A673 (cell line): ENCODE measurements around the gene MAP4K4. TPM values are rescaled to one million over a fixed set of nuclear protein-coding genes. Genes with fewer than 3 reads are reported as not detected.

ENCODE experiments used
- BruUV-seq: library from RNA; stranded (reverse); fragments of 400-500 nt; replicated peaks from 2 replicates; lab custom pipeline; 2021; lab: Mats Ljungman, UMichigan
- CTCF ChIA-PET: fragments of 300-600 bp; sonication (Branson Sonifier 250); formaldehyde crosslinking; loops from one replicate; lab custom pipeline; 2022; ENCODE audit warnings: antibody characterized with exemption; lab: Charles Lee
- POLR2A ChIA-PET: fragments of 300-600 bp; sonication (Branson Sonifier 250); formaldehyde crosslinking; loops from one replicate; lab custom pipeline; 2022; ENCODE audit warnings: antibody characterized with exemption; ENCODE audit not compliant: low non-redundant PET; lab: Charles Lee
- DNase-seq: peaks from one replicate; pipeline ENCODE4 v3.0.0-alpha.2; 2015; ENCODE audit warnings: low spot score
- H3K27ac ChIP-seq: fragments of 200-600 bp; sonication (generic); 2 replicates; pipeline ENCODE4 v1.5.1; 2016; ENCODE audit warnings: mixed run types, low read depth, mild to moderate bottlenecking, mixed read lengths, antibody characterized with exemption, low read length; ENCODE audit not compliant: poor library complexity, severe bottlenecking
- H3K27me3 ChIP-seq: fragments of 200-600 bp; sonication (generic); replicated peaks from 2 replicates; pipeline ENCODE4 v1.6.1; 2017; ENCODE audit warnings: mixed run types, low read depth, mild to moderate bottlenecking, mixed read lengths, antibody characterized with exemption, low read length; ENCODE audit not compliant: insufficient read depth, poor library complexity
- H3K36me3 ChIP-seq: fragments of 200-600 bp; sonication (generic); 2 replicates; pipeline ENCODE4 v1.6.1; 2016; ENCODE audit warnings: mixed run types, mild to moderate bottlenecking, mixed read lengths, antibody characterized with exemption, low read length; ENCODE audit not compliant: insufficient read depth, poor library complexity, severe bottlenecking
- H3K4me1 ChIP-seq: fragments of 200-600 bp; sonication (generic); 2 replicates; pipeline ENCODE4 v1.6.1; 2017; ENCODE audit warnings: mixed run types, mild to moderate bottlenecking, mixed read lengths, antibody characterized with exemption, low read length; ENCODE audit not compliant: insufficient read depth, poor library complexity, severe bottlenecking
- H3K4me3 ChIP-seq: fragments of 200-600 bp; sonication (generic); 2 replicates; pipeline ENCODE4 v1.5.1; 2016; ENCODE audit warnings: low read depth, mixed run types, mild to moderate bottlenecking, mixed read lengths, low read length; ENCODE audit not compliant: poor library complexity, severe bottlenecking
- H3K9me3 ChIP-seq: fragments of 200-600 bp; sonication (generic); 2 replicates; pipeline ENCODE4 v1.6.1; 2016; ENCODE audit warnings: mixed run types, low read depth, mild to moderate bottlenecking, mixed read lengths, antibody characterized with exemption, low read length; ENCODE audit not compliant: poor library complexity, severe bottlenecking
- CTCF ChIP-seq: fragments of 300-800, 200-600 bp; sonication (generic); conservative IDR thresholded peaks from 2 replicates; pipeline ENCODE4 v1.5.1; 2017; ENCODE audit warnings: low read depth, mild to moderate bottlenecking, antibody characterized with exemption, low read length, moderate library complexity, mixed read lengths
- EZH2 ChIP-seq: fragments of 200-600 bp; sonication (generic); IDR thresholded peaks from 2 replicates; pipeline ENCODE4 v1.6.1; 2017; ENCODE audit warnings: borderline replicate concordance, low read depth, mild to moderate bottlenecking, mixed read lengths, antibody characterized with exemption, low read length; ENCODE audit not compliant: poor library complexity, severe bottlenecking
- intact Hi-C: fragments of 100-400 bp; cut with micrococcal nuclease; formaldehyde crosslinking; loops from one replicate; pipeline ENCODE4 v1.10.0; 2022; ENCODE audit not compliant: unreplicated experiment
- total RNA-seq: library from RNA; stranded (reverse); gene quantifications from 2 replicates; pipeline ENCODE4 v1.2.3, GENCODE V29; 2021

The MAP4K4 gene
- total RNA-seq, 1 experiment from 2014 or later = 157 TPM

GRCh38 chr2:101828257-101828656, 130.8 kb downstream of the MAP4K4 start:
- no peak for DNase-seq
- no peak for TF ChIP-seq EZH2
- TF ChIP-seq CTCF = no peak
- Histone ChIP-seq H3K27me3 (no peaks in the 10 kb centered on the region), H3K9me3 (no peaks in the 10 kb centered on the region), H3K4me1 (no peaks in the 10 kb centered on the region), H3K27ac (no peak overlapping the region), H3K4me3 (no peak overlapping the region), H3K36me3 (peaks cover 40% of the 10 kb centered on the region)
- ChIA-PET POLR2A (no interaction called here), CTCF (no interaction called here)
- no TSS peak for BruUV-seq
- intact Hi-C loops = no loop called here

GRCh38 chr2:101828673-101829334, 131.3 kb downstream of the MAP4K4 start:
- Histone ChIP-seq H3K4me3 (no peak overlapping the region), H3K36me3 (peaks cover 40% of the 10 kb centered on the region), H3K27me3 (no peaks in the 10 kb centered on the region), H3K4me1 (no peaks in the 10 kb centered on the region), H3K9me3 (no peaks in the 10 kb centered on the region), H3K27ac (no peak overlapping the region)
- no peak for TF ChIP-seq CTCF
- no peak for TF ChIP-seq EZH2
- ChIA-PET POLR2A (no interaction called here), CTCF (interaction anchor here (0.6 kb wide), 1 partner anchor 132 kb away, joined by 10 read pairs; no protein-coding TSS in a partner anchor)
- intact Hi-C loops = no loop called here
- DNase-seq = no peak
- no TSS peak for BruUV-seq

- intact Hi-C loops = no loop called here
- H3K27ac ChIP-seq = no peak overlapping the region
- peaks cover 43% of the 10 kb centered on the region for H3K36me3 ChIP-seq
- no peak for DNase-seq
- no TSS peak for BruUV-seq
- no peak for TF ChIP-seq CTCF
- TF ChIP-seq EZH2 = no peak
- ChIA-PET POLR2A (no interaction called here), CTCF (interaction anchor here (0.6 kb wide), 1 partner anchor 133 kb away, joined by 10 read pairs; no protein-coding TSS in a partner anchor)
- no peaks in the 10 kb centered on the region for H3K27me3 ChIP-seq
- no peaks in the 10 kb centered on the region for H3K4me1 ChIP-seq
- no peak overlapping the region for H3K4me3 ChIP-seq
- H3K9me3 ChIP-seq = no peaks in the 10 kb centered on the region
Measured at GRCh38 chr2:101829429-101829828, 131.9 kb downstream of the MAP4K4 start.
